NCI-H1417 (cell line): ENCODE measurements around the gene SMPD3.

Source experiments
- DNase-seq, 3 experiments: peaks; one replicate each; lab custom pipeline; 2025; lab: John Stamatoyannopoulos, UW

The SMPD3 gene

DNA sequence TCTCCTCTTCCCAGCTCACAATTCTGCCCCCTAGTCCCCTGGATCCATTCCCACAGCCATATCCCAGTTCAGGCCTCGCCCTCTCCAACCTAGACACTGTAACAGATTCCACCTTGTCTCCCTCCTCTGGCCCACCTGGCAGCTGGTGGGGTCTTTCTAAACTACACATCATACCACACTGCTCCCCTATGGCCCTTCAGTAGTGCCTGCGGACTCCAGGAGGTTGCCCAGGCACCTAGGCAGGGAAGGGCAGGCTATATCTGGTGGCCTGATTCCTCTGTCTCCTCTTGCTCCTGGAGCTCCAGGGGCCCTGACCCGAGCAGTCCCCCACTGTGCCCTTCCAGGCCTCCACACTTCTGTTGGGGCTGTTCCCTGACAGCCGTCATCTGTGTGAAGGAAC, 64.5 kb downstream of the SMPD3 start:
- DNase-seq: no peak

GRCh38 chr16:68382296-68382718, 66.0 kb downstream of the SMPD3 start:
- DNase-seq: no peak

DNA sequence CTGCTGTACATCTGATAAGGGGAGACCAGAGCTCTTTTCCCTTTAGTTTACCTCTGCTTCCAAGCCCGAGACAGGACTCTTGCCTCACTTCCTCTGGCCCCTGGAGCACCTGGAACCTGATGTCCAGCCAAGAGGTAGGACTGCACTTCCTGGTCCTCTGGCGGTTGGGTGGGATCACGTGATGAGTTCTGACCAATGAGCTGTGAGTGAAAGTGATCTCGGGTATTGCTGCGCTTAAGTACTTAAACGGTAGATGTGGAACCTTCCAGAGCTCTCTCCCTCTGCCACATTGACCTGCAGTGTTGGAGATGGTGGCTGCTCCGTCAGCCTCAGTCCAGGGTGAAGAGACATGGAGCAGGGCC, 67.0 kb downstream of the SMPD3 start:
- DNase-seq: no peak

- no peak for DNase-seq
These were observed 67.5 kb downstream of the SMPD3 start for GRCh38 chr16:68380676-68381362.

DNA sequence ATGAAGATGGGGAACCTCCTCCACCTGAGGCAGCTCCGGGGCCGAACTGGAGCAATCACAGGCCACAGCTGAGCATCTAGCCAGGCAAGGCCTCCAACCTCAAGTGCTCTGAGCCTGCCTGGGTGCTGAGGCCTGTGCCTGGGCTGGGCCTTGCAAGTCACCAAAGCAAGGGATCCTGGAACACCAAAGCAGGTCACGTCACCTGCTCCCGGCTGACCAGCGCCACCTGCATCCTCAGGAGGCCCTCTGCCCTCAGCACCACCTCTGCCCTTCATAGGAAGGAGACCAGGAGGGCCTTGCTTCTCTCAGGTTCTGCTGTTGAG, 68.0 kb downstream of the SMPD3 start:
- no peak for DNase-seq

DNA sequence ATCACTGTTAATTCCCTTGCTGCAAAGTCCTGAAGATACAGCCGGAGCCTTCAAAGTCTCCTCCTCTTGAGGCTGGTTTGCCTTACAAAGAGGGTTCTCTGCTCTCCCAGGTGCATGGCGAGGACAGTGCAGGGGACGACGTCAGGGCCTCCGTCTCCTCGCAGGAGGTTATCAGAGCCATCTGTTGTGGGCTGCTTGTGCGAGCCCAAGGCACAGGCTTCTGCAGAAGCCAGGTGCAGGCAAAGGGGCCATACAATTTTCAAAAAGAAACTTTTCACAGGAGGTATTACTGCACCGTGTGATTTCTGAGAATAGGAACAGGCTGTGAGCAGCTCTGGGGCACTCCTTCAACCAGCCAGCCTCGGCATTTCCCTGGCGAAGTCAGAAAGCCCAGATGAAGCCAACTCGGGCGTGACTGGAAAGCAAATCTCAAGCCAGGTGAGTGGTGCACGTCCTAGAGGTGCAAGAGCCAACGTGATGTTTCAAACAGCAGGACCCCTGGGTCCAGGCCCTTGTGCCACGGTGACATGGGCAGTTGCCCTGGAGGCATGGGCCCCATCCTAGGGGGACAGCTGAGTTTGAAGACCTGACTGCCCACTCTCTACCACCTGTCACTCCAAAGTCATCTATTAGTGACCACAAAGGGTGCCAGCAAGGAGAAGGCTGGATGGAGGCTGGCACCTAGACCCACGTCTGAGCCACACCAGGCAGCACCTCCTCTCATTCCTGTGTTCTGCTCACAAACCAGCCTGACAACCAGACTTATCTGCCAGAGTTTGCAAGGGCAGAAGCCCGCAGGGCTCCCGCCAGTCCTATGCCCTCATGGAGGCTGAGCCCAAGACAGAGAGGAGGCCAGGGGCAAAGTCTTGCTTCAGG, 68.6 kb downstream of the SMPD3 start:
- DNase-seq: peak in 1 of 3 experiments; percentile 24

DNA sequence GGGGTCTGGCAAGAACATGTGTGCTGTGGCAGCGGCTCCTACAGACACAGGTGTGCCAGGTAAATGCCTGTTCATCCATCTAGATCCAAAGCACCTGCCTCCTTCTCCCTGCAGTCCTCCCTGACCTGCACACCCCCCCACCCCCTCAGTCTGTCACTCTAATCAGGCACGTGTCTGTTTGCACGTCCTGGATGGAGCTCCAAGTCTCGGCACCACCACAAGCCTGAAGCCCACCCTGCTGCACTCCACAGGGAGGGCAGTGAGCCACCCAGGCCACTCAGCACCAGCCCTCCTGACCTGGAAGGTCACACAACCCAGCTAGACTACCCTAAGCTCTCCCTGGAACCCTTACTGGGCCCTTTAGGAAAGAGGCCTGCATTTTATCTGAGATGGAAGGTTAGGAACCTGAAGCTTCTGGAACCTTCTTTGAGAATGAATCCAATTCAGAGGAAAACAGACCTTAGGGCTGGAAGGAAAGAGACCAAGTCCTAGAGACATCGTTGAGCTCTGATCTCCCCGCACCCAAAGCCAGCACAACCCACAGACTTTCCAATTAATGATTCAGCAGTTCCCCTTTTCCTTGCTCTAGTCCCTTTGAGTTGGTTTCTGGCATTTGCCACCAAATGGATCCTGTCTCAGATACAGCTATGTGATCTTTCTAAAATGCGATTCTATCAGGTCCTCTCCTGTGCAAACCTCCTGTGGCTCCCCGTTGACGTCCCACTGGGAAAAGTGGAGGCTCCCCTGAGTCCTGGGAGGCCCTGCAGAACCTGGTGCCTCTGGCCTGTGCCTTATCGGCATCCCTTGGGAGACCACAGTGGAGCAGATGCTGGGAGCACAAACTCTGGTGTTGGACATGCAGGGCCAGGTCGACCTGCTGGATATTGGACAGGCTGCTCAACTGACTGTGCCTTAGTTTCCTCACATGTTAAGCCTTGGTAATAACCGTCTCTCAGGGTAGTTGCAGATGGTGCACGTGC, 69.6 kb downstream of the SMPD3 start:
- DNase-seq: no peak

DNA sequence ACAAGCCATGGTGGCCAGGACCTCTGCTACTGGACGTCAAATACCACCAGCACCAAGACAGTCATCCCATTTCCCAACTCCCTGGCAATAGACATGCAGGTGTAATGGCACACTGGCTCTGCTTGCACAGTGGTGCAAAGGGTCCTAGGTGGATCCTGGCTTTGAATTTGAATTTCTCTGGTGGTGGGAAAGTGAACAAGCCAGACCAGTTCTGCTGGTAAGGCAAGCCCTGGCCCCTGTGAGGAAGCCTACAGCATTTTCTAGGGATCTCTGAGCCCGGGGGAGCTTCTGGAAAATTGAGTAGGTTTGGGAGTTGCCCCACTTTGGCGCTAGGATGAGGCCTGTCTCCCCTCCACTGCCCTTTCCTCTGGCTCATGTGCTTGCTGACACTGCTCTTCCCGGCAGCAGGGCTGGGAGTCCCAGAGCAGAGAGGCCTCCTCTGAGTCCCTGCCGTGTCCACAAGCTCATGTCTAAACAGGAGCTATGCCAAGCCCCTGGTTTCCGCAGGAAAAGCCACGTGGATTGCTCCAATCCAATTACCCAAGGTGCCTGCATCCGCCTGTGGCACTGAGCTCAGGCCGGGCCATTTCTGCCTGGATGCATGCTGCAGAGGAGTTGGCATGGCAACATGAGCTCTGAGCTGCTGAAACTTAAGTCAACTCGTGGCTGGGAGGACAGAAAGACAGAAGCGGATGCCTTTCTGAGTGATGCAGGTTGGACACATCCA, 70.5 kb downstream of the SMPD3 start:
- peak; percentile 38 to 68 (median 42) for DNase-seq

DNA sequence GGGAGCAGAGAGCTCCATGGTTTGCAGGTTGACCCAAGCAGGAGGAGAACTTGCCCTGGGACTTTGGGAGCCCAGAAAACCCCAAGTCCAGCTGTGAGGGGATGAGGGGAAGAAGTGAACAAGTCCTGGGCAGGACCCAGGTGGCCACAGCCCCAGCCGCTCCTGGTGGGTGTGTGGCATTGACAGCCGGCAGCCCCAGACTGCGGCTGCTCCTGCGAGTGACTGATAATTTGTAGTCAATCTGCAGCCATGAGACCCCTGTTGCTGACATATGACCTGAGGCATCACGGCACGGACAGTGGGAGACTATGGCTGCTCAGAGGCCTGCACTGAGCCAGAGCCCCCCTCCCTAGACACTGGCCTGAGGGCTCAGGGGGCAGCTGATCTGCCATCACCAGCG, 71.1 kb downstream of the SMPD3 start:
- DNase-seq: no peak

GRCh38 chr16:68376590-68376989, 71.7 kb downstream of the SMPD3 start:
- no peak for DNase-seq

GRCh38 chr16:68375801-68376536, 72.3 kb downstream of the SMPD3 start:
- DNase-seq: peak in 2 of 3 experiments; percentile 40 to 65

GRCh38 chr16:68374961-68375660, 73.2 kb downstream of the SMPD3 start:
- peak in 1 of 3 experiments; percentile 17 for DNase-seq

DNA sequence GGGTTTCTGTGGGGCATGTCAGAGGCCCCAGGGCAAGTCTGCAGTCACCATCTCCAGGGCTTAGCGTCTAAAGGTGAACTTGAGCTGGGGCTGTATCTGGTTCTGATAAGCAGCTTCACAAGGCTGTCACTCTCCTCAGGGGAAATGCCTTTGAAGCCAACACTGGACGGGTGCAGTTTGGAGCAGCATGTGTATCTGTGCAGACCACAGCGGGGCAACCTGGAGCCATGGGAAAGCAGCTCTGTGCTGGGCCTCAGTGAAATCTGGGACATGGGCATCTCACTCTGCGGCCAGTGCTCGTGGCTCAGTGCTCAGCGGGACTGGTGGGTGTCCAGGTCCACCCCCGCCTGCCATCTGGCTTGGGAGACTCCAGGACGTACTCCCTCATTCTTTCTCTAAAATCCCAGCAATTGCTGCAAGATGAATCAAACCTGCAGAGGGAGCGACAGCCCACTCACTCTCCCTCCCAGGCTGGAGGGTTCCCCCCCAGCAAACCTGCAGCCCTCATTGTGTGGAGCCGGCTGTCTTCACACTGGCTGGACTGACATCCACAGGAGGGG, 74.0 kb downstream of the SMPD3 start:
- no peak for DNase-seq

- no peak for DNase-seq
These were observed 74.6 kb downstream of the SMPD3 start for GRCh38 chr16:68373528-68374245.

GRCh38 chr16:68372806-68373205, 75.5 kb downstream of the SMPD3 start:
- no peak for DNase-seq

- no peak for DNase-seq
These were observed 76.0 kb downstream of the SMPD3 start for GRCh38 chr16:68372381-68372720.

DNA sequence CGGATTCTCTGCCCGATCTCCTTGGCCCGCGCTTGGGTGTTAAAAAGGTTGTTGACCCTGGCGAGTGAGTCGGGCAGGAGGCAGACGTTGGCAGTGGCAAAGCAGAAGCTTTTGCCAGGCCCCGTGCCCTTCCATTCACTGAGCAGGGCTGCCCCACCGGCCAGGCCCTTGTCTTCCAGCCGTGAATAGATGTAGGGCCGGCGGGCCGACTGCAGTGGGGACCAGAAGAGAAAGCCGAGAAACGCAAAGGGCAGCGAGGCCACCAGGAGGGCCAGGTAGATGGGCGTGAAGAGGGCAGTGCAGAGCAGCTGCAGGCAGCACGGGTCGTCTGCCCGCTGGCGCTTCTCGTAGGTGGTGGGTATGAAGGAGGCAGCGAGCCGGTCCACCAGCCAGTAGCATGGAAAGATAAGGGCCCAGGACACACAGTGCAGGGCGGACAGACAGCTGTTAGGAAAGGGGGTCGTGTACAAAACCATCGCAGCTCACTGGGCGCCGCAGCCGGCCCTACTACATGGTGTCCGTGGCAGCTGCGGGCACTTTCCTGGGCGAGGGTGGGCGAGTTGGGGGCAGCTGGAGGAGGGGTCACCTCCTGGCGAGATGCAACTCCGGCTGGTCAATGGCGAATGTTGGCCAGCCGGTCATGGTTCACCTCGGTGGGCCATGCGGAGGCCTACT, 76.5 kb downstream of the SMPD3 start:
- no peak for DNase-seq

DNA sequence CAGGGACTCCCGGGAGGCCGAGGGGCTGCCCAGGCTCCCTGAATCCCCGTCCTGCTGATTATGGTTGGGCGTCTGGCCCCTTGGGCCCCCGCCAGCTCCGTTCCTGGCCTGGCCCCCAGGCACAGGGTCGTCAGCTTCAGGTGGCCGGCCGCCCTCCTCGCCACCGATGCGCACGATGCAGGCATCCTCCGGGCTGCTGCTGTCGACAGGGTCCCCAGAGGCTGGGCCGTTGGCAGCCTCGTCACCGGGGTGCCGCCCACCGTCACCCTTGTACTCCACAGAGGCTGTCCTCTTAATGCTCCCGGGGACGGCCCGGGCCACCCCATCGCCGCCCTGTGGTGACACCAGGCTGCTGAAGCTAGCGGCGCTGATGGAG, 77.0 kb downstream of the SMPD3 start:
- DNase-seq: no peak
